NCI-H82 (cell line): ENCODE results near the gene PTPRR.
"Not testable (repeated sequence)": the region's sequence is repeated elsewhere in the genome, so short reads cannot be mapped to it uniquely, and the experiment has no call there.

Experiments used
- DNase-seq: peaks from one replicate; lab custom pipeline; 2025; lab: John Stamatoyannopoulos, UW

Gene PTPRR

DNA sequence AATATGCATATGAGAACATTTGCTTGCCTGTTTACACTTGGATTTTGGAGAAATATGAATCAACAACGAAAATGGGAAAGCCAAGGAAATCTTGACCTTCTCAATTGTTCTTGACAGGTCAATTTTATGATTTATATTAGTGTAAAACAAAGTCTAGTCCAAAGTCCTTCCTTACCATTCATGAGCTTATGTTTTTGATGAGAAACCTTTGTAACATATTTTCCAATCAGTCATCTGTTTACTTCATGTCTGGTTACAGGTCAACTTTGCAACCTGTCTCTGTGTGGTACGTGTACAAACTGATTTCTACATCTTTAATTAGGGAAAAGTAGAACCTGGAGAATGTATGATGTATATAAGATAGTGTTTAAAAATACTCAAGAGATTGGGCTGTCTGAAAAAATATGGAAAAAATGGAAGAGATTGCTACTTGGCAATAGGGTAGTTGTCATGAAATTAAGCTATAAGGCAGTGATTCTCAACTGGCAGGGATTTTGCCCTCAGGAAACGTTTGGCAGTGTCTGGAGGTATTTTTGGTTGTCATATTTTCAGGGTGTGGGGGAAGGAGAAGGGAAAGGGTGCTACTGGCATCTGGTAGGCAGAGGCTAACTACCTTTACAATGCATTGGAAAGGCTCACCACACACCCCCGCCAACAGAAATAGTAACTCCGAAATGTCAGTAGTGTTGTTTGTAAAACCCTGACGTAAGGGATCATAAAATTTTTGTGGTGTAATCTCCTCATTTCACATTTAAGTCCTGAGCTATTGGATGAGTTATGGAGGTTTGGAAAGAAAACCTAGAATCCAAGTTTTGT is 172.9 kb downstream of the PTPRR start:
- no peak for DNase-seq

DNA sequence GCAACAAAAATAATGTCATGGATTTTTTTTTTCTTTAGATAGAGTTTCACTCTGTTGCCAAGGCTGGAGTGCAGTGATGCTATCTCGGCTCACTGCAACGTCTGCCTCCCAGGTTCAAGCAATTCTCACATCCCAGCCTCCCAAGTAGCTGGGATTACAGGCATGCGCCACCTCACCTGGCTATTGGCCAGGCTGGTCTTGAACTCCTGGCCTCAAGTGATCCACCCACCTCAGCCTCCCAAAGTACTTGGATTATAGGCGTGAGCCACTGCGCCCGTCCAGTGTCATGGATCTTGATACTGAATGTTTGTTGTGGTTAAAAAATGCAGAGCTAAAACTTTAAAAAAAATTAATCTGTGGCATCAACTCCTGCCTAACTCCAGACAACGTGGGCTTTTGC is 175.5 kb downstream of the PTPRR start:
- no peak for DNase-seq

DNA sequence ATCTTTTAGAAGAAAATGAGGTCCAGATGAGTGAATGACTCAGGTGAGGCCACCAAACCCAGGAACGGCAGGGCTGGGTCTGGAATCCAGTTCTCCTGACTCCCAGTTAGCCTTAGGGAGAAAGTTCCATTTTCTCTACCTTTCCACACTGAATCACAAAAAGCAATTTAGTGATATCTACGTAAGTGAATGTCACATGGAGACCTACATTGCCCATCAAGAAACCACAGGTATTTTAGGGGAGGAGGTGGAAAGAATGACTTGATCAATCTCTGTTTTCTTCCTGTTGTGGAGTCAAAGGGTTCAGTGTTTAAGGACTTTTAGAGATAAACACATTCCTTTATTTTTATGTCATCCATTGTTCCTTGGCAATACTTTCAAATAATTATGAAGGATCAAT is 176.4 kb downstream of the PTPRR start:
- no peak for DNase-seq

DNA sequence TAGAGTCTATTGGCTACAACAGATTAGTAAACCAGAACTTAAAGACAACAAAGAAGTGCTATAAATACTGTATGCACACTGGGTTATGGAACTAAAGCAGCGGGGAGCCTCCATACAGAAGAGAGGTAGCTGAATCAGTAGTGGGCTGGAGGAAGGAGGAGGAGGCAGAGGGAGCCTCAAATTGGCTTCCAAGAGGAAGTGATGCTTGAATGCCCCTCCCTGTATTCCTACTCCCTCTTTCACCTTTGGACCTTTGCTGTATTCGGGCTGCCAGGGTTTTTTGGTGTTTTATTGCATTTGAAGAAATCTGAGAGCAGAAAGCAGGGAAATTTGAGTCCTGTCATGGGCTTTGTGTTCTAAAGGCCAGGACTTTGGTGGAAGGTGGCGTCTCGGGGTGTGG is 179.3 kb downstream of the PTPRR start:
- no peak for DNase-seq

DNA sequence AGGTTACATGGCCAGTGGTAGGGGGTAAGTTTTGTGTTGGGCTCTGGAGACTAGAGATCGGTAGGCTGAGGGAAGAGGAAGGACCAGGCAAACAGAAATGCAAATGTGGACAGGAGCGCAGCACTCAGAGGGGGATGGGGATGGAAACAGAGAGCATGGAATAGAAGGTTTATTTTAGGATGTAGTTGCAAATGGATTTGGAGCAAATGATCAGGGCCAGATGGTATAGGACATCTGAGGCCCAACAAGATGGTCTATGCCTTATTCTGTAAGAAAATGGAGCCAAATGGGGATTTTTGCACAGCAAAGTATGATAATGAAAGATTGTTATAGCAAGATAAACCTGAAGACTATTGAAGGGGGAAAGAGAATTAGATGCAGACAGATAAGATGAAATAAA is 180.8 kb downstream of the PTPRR start:
- DNase-seq = no peak

DNA sequence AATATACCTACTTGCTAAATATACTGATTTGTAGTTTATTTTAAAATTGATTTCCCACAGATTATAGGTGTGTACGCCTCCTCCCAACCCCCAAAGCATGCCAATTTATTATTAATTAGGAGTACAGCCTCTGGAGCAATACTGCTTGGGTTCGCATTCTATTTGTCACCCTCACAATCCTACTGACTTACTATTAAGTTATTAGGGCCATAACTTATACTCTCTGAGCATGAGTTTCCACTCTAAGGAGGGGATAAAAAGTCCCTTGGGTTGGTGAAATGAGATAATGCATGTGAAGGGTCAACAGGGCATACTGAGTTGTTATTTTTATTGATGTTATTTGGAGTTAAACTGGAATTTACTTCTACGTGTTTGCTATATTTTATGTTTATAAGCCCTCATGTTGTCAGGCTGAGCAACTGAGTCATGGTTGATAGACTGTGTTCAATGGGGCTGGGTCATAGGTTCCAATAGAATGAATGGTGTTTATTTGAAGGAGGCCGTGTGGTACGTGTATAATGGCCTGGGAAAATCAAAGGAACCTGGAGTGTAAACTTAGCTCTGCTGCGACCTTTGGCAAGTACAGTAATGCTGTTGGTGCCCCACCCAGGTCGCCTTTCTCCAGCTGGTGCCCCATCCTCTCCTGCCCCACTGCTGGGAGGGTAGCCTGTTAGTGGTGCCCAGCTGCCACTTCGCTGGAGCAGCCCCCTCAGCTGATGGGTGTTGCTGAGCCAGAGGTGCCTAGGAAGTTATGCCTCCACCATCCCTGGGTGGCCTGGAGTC is 184.0 kb downstream of the PTPRR start:
- DNase-seq = no peak

DNA sequence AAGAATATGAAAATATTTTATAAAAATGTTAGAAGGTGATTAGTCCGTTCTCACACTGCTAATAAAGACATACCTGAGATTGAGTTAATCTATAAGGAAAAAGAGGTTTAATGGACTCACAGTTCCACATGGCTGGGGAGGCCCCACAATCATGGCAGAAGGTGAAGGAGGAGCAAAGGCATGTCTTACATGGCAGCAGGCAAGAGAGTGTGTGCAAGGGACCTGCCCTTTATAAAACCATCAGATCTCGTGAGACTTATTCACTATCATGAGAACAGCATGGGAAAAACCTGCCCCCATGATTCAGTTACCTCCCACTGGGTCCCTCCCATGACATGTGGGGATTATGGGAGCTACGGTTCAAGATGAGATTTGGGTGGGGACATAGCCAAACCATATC is 185.3 kb downstream of the PTPRR start:
- not testable (repeated sequence) for DNase-seq

DNA sequence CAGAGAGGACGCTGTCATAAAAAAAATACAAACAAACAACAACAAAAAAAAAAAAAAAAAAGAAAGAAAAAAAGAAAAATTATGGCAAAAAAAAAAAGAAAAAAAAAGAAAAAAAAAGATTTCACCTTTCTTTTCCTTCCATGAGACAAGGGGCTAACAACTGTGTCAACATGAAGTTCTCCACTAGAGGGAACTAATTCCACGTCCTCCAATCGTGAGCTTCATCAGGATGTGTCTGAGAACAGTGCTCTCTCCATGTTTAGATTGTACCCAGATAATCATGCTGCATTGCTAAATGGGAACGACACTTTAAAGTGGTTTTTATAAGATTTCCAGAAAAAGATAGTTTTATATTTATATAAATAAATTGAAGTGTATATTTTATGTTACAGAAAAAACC is 187.2 kb downstream of the PTPRR start:
- peak; percentile 75 for DNase-seq

DNA sequence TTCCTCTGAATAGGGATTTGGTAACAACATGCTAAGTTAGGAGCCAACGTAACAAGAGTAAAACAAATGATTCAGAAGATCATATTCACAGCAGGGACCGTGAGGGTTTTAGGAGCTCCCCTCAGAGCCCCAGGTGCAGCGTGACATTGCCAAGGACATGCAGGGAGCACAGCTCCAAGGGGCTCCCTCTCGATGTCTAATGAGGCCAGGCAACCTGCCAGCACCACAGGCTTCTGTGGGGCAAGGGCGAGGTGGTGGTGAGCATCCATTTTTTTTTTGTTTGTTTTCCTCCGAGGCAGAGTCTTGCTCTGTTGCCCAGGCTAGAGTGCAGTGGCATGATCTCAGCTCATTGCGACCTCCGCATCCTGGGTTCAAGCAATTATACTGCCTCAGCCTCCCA is 188.3 kb downstream of the PTPRR start:
- no peak for DNase-seq

DNA sequence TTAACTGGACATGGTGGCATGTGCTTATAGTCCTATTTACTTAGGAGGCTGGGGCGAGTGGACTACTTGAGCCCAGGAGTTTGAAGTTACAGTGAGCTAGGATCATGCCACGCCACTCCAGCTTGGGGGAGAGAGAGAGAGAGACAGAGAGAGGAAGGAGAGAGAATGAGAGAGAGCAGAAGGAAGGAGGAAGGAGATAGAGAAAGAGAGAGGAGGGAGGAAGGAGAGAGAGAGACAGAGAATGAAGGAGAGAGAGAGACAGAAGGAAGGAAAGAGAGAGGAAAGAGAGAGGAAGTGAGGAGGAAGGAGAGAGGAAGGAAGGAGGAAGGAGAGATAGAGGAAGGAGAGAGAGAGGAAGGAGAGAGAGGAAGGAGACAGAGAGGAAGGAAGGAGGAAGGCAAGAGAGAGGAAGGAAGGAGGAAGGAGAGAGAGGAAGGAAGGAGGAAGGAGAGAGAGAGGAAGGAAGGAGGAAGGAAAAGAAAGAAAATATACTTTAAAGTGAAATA is 189.8 kb downstream of the PTPRR start:
- DNase-seq = no peak

DNA sequence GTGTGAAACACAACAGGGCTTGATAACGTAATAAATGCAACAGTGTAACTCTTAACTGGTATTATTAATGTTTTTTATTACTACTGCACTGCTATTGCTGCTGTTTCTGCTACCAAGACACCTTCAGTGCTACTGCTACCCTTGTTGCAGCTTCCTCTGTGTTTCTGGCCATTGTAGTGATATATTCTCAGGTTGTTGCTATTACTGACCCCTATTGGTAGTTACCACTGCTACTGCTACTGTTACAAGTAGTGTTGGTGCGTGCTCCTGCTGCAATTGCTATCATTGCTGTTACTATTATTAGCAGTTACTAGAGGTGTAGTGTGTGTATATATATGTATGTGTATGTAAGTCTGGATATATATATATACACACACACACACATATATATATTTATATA is 196.1 kb downstream of the PTPRR start:
- peak; percentile 19 for DNase-seq

DNA sequence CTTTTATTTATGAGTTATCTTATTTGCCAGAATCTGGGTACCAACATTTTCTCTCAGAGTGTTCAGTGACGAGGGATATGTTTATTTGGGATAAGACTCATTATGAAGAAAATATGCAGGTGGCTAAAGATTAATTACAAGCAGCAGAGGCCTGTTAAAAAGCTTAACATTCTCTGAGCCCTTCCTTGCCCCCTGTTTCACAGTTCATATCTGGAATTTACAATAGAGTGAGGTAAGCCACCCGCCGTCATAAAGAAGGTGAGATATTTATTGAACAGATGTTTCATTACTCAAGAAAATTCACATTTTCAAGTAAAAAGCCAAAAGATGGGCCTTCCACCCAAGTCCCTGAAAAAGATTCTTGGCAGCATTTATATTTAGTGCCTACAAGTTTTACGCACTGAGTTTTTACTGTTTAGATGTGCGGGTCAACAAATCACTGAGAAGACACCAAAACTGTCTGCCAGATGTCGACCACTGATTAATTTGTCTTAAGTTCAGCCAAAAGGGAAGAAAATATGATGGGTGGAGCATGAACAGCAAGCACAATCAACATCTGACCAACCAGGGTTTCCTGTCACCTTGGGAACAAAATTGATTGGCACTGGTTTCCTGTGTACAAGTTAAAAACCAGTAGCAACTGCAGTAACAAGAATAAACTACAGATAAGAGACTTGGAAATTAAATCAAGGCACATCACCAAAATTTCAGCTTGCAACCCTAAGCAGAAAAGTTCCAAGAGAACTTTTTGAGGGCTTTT is 197.8 kb downstream of the PTPRR start:
- DNase-seq = no peak

DNA sequence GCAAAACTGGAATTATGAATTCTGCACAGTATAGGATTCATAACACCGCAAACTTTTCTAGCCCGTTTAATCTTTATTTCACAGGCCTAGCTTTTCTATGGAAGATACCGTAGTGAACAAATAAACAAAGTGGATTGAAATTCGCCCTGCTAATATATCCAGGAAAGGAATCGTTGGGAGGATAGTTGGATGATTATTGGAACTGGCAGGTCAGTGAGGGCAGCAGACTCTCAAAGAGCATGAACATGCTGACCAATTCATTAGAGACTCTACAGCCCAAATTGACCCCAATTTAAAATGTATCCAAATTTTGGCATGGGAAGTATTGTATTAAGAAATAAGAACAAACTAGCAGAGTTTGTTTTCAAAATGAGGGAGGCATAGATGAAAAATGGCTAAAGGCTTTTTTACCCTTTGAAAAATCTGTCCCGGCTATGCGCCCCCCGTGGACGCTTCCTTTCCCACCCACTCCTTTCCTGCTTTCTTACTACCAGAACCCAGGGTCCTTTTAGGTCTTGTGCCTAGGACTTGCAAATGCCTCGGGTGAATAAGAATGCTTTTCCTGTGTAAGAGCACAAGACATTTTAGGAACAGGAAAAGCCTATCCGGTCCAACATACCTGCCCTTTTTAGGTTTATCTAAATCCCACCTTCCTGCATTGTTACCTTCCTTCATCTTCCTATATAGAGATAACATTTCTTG is 198.7 kb downstream of the PTPRR start:
- DNase-seq = no peak

DNA sequence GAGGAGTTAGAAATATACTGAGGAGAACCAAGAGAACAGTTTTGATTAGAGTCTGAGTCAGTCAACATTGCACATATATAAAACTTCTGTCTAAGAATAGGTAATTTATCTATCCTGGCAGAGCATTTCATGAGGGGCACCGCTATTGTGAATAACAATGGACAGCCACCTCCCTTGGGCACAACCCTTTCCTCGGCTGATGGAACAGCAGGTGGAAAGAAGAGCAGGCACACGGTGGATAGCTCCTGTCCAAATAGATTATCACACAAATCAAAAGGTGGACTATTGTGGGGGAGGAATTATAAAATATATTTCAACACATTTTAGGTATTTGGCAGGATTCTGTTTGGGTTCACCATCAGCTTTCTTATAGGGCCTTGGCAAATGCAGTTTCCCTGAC is 199.3 kb downstream of the PTPRR start:
- DNase-seq = no peak

DNA sequence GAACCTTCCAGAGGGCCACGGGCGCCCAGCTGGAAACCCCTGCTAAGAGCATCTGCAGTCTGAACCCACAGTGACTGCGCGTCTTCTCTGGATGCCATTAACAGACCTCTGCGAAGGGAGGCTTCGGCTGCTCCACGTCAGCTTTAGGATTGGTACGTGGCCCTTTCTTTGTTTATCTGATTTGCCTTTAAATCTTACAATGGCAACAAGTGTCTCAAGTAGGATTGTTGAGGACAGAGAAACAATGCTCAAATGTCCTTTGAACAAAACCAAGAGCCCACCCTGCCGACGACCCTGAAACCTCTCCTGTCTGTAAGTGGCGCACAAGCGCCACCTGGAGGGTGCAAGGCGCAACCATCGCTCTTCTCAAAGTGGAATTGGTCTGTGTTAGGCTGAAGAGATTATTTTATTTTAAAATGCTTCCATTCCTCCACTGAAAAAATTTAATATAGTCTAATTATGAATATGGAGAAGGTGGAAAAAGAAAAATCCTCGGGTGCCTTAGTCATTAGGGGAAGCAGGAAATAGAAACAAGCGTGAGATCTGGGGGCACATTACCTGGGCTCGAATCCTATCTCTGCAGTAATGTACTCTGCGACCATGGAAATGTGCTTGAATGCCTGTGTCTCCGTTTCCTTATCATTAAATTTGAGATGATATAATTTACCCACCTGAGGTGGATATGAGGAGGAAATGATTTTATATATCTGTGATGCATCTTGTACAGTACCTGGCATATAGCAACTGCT is 200.7 kb downstream of the PTPRR start:
- peak; percentile 68 for DNase-seq

DNA sequence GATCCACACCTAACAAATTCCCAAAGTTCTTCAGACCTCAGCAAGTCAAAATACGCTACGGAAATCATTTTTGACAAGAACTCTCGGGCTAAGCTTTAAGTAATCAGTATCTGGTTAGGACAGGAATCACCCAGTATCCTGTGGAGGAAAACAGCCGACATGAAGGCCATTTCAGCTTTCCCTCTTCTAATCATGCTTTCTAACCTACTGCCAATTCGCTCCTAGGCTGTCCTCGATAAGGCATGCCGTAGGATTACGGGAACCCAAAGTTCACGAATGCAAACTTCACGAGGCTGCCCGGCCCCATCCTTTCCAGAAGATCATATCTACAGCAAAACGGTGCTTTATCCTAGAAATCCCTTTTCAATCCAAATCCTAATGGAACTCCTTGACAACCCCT is 201.5 kb downstream of the PTPRR start:
- peak; percentile 5 for DNase-seq

DNA sequence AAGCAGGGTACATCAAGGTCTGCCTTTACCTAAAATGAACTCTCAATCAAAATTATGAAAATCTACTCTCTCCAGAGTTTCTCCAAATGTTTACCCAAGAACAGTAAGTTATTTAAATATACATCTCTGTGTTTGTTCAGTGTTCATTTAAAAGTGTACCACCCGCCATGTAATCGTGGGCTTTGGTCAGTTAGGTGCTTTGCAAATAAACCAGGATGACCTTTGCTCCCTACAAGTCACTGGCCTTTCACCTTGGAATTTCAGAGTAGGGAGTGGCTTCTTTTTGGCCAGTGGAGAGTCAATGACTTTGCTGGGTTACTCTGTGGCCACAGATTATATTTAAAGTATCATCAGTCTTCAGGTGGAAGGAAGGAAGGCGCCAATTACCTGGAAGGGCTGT is 208.7 kb downstream of the PTPRR start:
- no peak for DNase-seq

DNA sequence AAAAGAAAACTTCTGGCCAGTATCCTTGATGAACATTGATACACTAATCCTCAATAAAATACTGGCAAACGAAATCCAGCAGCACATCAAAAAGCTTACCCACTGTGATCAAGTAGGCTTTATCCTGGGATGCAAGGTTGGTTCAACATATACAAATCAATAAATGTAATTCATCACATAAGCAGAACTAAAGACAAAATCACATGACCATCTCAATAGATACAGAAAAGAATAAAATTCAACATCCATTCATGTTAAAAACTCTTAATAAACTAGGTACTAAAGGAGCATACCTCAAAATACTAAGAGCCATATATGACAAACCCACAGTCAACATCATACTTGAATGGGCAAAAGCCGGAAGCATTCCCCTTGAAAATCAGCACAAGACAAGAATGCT is 211.5 kb downstream of the PTPRR start:
- no peak for DNase-seq

DNA sequence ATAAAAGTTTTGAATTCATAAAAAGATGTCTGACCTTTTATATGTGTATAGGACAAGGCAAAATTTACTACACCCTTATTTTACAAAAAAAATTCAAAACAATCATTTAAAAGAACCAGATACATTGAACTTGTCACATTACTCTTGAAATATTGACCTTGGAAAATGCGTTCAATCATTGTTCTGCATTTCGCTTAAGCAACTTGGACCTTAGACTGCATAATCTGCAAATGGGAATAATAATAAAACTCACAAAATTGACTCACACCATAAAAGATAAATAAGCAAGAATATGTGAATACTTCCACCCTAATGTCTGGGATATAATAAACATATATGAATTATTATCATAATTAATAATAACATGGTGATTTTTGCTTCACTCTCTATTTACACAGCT is 213.9 kb downstream of the PTPRR start:
- no peak for DNase-seq

DNA sequence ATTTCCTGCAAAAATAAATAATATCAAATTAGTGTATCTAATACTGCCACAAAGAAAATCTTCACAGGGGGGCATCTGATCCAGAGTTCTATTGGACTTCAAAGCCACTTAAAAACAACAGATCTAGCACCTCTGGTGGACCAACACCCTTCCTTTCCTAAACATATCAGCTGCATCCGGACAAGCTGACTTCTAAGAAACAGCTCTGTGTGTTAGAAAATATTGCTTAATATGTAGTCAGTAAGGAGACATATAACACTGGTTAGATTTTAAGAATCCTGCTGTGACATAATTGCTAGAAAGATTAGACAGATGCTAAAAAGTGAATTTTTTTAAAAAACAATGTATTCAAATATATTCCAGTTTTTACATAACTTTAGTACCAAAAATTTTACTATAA is 222.2 kb downstream of the PTPRR start:
- DNase-seq = no peak

DNA sequence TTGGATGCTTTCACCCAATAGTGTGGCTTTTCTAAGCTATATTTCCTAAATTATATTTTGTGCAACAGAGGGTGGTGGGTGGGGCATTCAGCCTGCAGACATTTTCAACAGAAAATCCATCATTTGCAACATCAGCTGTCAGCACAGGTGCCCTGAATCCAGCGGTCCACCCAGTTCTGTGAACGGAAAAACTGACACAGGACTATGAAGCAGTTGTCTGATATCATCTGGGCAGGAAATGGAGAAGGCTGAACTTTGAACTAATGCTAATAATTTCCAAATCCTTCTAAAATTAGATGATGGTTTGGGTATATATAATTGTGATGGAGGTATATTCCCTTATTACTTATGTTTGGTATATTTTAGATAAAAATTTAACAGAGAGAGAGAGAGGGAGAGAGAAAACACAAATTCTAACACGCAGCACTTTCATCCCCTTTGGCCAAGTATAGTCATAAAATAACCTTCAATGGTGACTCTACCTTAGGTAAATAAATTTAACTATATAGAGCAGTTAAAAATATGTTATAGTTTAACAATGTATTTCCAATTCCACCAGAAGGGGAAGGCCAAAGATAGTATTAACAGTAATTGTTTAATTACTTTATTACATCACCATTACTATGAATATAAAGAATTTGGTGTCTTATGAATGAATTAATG is 225.0 kb downstream of the PTPRR start:
- no peak for DNase-seq
